ENCODE data around the gene MYH7. TPM values are rescaled to one million over a fixed set of nuclear protein-coding genes. Genes with fewer than 3 reads are reported as not detected.
A peak's percentile ranks its signal among the peaks of the same experiment; 100 is the strongest.

The MYH7 gene
- total RNA-seq, 1 experiment from 2014 or later: not detected

DNA sequence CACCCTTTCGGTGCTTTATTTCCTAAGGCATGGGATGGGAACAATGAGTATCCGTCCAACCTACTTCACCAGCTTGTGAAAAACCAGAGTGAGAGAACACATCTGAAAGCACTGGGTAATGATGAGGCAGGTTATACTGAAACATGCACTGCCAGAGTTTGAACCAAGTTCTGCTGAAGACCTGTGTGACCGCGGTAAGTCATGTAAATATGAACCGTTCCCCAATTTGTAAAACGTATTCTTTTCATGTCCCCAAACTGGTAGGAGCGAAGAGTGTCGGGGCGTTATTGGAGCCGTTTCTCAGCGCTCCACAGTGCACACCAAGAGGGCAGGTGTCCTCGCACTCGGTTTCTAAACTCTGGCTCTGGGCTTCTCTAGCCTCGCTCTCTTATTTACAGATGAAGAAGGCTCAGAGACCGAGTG lies 33.3 kb upstream of the MYH7 start:
- no peak overlapping the region for H3K4me3 Mint-ChIP-seq
- H3K27me3 Mint-ChIP-seq (ENCODE audit: low read depth): peaks cover 30% of the 10 kb centered on the region
- ATAC-seq: peak; percentile 1; the same call in 1 of the 2 replicates
- DNase-seq (ENCODE audit: low spot score): no peak
- no peak for TF ChIP-seq ZNF532 (CRISPR knock-in tag; IDR thresholded peaks at IDR 0.05; ENCODE audit: borderline replicate concordance)
- TF ChIP-seq CTCF (IDR thresholded peaks at IDR 0.05): no peak
- no peak for TF ChIP-seq RELA (CRISPR knock-in tag; IDR thresholded peaks at IDR 0.05; ENCODE audit: borderline replicate concordance)
- no peak for TF ChIP-seq ZNF138 (CRISPR knock-in tag; conservative IDR thresholded peaks at IDR 0.05)
- TF ChIP-seq ZNF416 (CRISPR knock-in tag; IDR thresholded peaks at IDR 0.05): no peak
- TF ChIP-seq, protein P1, sequence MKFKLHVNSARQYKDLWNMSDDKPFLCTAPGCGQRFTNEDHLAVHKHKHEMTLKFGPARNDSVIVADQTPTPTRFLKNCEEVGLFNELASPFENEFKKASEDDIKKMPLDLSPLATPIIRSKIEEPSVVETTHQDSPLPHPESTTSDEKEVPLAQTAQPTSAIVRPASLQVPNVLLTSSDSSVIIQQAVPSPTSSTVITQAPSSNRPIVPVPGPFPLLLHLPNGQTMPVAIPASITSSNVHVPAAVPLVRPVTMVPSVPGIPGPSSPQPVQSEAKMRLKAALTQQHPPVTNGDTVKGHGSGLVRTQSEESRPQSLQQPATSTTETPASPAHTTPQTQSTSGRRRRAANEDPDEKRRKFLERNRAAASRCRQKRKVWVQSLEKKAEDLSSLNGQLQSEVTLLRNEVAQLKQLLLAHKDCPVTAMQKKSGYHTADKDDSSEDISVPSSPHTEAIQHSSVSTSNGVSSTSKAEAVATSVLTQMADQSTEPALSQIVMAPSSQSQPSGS (CRISPR knock-in tag; IDR thresholded peaks at IDR 0.05; ENCODE audit: borderline replicate concordance, low read depth): no peak
- TF ChIP-seq SMAD4 (CRISPR knock-in tag; IDR thresholded peaks at IDR 0.05): no peak
- no peak for TF ChIP-seq ZBTB21 (CRISPR knock-in tag; IDR thresholded peaks at IDR 0.05; ENCODE audit: borderline replicate concordance)
- no peak for TF ChIP-seq ELF4 (CRISPR knock-in tag; IDR thresholded peaks at IDR 0.05; ENCODE audit: low read depth)
- TF ChIP-seq NR2C2 (CRISPR knock-in tag; IDR thresholded peaks at IDR 0.05): no peak
- no peak for TF ChIP-seq HMGA2 (CRISPR knock-in tag; IDR thresholded peaks at IDR 0.05)
- TF ChIP-seq ZNF423 (CRISPR knock-in tag; IDR thresholded peaks at IDR 0.05): no peak
- TF ChIP-seq CREB1 (CRISPR knock-in tag; IDR thresholded peaks at IDR 0.05): no peak
- no peak for TF ChIP-seq ESRRA (CRISPR knock-in tag; IDR thresholded peaks at IDR 0.05; ENCODE audit: borderline replicate concordance)
- TF ChIP-seq, protein P2, sequence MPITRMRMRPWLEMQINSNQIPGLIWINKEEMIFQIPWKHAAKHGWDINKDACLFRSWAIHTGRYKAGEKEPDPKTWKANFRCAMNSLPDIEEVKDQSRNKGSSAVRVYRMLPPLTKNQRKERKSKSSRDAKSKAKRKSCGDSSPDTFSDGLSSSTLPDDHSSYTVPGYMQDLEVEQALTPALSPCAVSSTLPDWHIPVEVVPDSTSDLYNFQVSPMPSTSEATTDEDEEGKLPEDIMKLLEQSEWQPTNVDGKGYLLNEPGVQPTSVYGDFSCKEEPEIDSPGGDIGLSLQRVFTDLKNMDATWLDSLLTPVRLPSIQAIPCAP (CRISPR knock-in tag; IDR thresholded peaks at IDR 0.05): no peak
- no peak for TF ChIP-seq NR1H2 (CRISPR knock-in tag; IDR thresholded peaks at IDR 0.05)
- TF ChIP-seq FOXJ3 (CRISPR knock-in tag; IDR thresholded peaks at IDR 0.05; ENCODE audit: borderline replicate concordance): no peak
- no peak overlapping the region for H3K27ac Mint-ChIP-seq
- H3K9me3 Mint-ChIP-seq: no peaks in the 10 kb centered on the region
- H3K36me3 Mint-ChIP-seq: peaks cover 19% of the 10 kb centered on the region
- ChIA-PET CTCF (interaction anchor here (0.8 to 2.9 kb wide), 8 partner anchors 10 to 400 kb away, joined by 3 to 11 read pairs (median 4); no protein-coding TSS in a partner anchor), POLR2A (interaction anchor here (0.6 kb wide), 1 partner anchor 94 kb away, joined by 4 read pairs; no protein-coding TSS in a partner anchor)
- peaks cover 8% of the 10 kb centered on the region for H3K4me1 Mint-ChIP-seq

- Mint-ChIP-seq H3K9me3 (peaks cover 8% of the 10 kb centered on the region), H3K36me3 (no peaks in the 10 kb centered on the region), H3K4me3 (no peak overlapping the region), H3K27me3 (ENCODE audit: low read depth) (peaks cover 40% of the 10 kb centered on the region), H3K27ac (no peak overlapping the region), H3K4me1 (0 out of 2 replicates have a peak, but pooled peaks cover under 1% of the 10 kb centered on the region)
- CTCF ChIA-PET: interaction anchor here (0.6 kb wide), 2 partner anchors 11 to 95 kb away, joined by 3 read pairs; no protein-coding TSS in a partner anchor
- no peak for ATAC-seq
- no peak for DNase-seq (ENCODE audit: low spot score)
- POLR2A ChIA-PET: no interaction called here
- TF ChIP-seq, protein P3, sequence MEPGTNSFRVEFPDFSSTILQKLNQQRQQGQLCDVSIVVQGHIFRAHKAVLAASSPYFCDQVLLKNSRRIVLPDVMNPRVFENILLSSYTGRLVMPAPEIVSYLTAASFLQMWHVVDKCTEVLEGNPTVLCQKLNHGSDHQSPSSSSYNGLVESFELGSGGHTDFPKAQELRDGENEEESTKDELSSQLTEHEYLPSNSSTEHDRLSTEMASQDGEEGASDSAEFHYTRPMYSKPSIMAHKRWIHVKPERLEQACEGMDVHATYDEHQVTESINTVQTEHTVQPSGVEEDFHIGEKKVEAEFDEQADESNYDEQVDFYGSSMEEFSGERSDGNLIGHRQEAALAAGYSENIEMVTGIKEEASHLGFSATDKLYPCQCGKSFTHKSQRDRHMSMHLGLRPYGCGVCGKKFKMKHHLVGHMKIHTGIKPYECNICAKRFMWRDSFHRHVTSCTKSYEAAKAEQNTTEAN (CRISPR knock-in tag; IDR thresholded peaks at IDR 0.05): no peak
- TF ChIP-seq ATF6 (CRISPR knock-in tag; IDR thresholded peaks at IDR 0.05): no peak
- TF ChIP-seq, protein P4, sequence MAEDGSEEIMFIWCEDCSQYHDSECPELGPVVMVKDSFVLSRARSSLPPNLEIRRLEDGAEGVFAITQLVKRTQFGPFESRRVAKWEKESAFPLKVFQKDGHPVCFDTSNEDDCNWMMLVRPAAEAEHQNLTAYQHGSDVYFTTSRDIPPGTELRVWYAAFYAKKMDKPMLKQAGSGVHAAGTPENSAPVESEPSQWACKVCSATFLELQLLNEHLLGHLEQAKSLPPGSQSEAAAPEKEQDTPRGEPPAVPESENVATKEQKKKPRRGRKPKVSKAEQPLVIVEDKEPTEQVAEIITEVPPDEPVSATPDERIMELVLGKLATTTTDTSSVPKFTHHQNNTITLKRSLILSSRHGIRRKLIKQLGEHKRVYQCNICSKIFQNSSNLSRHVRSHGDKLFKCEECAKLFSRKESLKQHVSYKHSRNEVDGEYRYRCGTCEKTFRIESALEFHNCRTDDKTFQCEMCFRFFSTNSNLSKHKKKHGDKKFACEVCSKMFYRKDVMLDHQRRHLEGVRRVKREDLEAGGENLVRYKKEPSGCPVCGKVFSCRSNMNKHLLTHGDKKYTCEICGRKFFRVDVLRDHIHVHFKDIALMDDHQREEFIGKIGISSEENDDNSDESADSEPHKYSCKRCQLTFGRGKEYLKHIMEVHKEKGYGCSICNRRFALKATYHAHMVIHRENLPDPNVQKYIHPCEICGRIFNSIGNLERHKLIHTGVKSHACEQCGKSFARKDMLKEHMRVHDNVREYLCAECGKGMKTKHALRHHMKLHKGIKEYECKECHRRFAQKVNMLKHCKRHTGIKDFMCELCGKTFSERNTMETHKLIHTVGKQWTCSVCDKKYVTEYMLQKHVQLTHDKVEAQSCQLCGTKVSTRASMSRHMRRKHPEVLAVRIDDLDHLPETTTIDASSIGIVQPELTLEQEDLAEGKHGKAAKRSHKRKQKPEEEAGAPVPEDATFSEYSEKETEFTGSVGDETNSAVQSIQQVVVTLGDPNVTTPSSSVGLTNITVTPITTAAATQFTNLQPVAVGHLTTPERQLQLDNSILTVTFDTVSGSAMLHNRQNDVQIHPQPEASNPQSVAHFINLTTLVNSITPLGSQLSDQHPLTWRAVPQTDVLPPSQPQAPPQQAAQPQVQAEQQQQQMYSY (CRISPR knock-in tag; IDR thresholded peaks at IDR 0.05): no peak
- no peak for TF ChIP-seq NFE2L1 (CRISPR knock-in tag; IDR thresholded peaks at IDR 0.05)
Observed at GRCh38 chr14:23465261-23465660, 29.8 kb upstream of the MYH7 start.

Measured in WTC11 (cell line).